GM21360 (cell line): ENCODE results near the gene SYT6.

Experiments
- ATAC-seq: cut with Tn5 transposase; IDR thresholded peaks from one replicate; pipeline ENCODE4 v1.9.1; 2021; ENCODE audit warnings: mild to moderate bottlenecking, moderate library complexity; ENCODE audit not compliant: unreplicated experiment

SYT6 gene

DNA sequence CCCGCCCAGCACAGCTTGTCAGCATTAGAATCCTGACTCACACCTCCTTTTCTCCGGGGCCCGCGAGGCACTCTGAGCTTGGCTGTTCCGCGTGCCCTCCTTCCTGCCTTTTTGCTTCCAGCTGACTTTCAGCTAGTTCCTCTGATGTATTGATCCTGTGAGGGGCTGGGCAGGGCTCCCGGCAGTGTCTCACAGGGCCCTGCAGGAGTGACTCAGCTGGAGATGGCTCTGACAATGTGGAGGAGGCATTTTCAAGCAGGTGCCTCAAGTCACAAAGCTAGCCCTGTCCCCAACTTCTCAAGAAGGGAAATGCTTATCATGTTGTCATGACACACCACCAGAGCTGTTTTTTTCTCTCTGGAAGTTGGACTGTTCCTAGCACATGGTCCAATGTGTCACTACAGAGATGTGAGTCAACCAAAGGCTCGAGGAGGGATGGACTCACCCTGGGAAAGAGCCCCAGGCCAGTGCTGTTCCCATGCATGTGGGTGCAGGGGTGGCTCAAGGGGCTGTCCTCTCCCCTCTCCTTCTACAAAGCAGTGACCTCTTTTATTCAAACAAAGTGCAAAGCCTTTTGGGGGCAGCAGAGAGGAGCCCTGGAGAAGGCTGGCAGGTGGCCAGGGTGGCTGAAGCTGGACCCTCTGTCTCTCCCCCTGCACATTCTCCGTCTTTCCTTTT, 30.6 kb downstream of the SYT6 start:
- ATAC-seq = no peak

DNA sequence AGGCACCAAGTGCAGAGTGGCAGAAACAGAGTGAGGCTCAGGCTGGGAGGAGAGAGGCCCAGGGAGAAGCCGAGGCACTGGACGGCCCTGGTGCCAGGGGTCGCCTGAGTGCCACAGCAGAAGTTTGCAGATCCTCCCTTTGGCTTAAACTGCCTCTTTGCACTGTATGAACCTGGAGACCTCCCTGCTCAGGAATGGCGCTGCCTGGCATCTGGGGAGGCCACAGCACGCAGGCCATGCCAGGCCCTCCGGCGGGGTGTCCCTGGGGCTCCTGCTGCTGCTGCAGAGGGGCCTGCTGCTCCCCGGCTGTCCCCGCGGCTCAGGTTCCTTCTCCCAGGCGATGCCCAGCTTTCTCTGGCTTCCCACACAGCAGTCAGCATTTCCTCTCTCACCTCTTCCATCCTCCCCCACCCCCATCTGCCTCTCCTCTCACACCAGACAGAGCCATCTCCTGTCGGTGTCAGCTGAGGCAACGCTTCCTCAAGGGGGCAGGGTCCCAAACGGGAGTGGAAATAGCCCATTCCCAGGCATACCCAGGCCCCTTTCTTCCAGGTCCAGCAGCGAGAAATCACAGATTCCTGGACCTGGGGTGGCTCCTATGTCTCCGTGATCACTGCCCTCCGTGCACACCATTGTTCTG, 35.2 kb downstream of the SYT6 start:
- no peak for ATAC-seq

- ATAC-seq = no peak
Observed at GRCh38 chr1:114117654-114118053, 36.0 kb downstream of the SYT6 start.

- no peak for ATAC-seq
Observed at GRCh38 chr1:114116086-114116485, 37.6 kb downstream of the SYT6 start.

- no peak for ATAC-seq
Observed at GRCh38 chr1:114114185-114115094, 39.2 kb downstream of the SYT6 start.

- no peak for ATAC-seq
Observed at GRCh38 chr1:114113411-114114184, 40.1 kb downstream of the SYT6 start.

DNA sequence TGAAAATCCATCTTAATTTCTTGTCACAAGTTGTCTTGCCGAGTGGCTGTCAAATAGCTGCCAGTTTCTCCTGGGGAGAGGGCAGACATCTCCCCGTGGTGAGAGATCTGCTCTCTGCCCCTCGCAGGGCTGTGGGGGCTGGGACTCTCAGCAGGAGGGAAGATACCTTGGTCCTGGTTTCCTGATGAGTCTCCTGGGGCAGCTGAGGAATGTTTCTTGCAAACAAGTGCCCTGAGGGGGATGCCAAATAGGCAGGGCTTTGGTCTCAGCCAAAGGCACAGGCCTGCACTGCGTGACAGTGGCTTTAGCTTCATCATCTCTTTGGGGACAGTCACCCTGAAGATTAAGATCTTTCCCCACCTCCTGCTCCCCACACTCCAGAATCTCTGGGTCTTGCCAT, 40.9 kb downstream of the SYT6 start:
- ATAC-seq = no peak

GRCh38 chr1:114111731-114112641, 41.7 kb downstream of the SYT6 start:
- no peak for ATAC-seq

GRCh38 chr1:114109981-114110380, 43.7 kb downstream of the SYT6 start:
- ATAC-seq = no peak

GRCh38 chr1:114108751-114109255, 44.9 kb downstream of the SYT6 start:
- ATAC-seq = peak; percentile 84

GRCh38 chr1:114107474-114108435, 45.9 kb downstream of the SYT6 start:
- no peak for ATAC-seq

DNA sequence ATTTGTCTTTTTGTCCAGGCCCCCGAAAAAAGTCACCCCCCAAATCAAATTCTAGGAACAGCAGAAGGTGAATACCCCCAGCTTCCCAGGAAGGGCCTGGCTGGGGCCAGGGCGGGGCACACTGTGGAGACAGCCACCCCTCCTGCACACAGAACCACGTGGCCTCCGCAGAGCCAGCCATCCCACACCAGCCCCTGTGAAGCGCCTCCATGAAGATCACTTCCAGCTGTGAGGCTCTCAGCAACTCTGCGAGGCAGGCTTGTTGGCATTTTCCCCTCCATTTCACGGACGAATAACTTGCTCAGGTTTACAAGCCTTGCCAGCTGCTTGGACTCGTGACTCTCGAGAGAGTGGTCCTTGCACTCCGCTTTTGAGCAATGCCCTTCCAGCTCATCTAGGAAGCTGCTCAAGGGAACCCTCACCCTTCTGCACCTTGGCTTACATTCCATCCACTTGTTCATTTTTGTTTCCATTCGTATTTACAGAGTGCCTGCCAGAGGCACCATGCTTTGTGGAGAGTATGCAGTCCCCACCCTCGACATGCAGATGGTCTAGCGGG, 48.2 kb downstream of the SYT6 start:
- ATAC-seq = no peak

- no peak for ATAC-seq
Observed at GRCh38 chr1:114104949-114105348, 48.7 kb downstream of the SYT6 start.

DNA sequence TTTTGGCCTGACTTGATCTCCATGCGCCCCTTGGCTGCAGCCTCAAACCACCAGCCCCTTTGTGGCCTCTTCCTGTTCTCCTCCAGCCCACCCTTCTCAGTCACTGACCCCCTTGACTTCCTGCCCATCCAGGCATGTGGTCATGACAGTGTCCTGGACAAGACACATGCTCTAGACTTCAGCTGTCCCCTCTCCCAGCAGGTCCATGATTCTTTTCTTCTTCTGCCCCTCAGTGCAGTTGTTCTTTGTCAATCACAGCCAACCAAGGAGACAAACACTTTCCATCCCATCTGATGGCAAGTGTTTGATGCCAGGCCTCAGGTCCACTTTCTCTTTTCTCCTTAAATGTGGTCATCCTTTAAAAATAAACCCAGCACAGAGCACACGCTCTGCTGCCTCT, 49.7 kb downstream of the SYT6 start:
- no peak for ATAC-seq

DNA sequence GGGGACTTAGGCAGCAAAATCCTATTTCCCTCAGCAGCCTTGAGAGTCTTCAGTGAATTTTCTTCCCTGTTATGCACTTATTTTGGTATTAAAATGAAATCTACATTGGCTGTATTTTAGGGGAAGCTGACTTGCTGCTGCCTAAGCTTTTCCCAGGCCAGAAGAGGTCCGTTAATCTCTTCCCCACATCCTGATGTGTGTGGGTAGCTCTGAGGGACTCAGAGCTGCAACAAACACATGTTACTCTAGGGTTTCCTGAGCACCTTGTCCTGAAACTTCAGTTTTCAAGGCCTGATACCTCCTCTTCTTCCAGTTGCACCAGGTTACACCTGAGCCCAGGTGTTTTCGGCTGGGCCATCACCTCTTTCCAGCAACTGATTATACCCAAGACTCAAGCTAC, 51.5 kb downstream of the SYT6 start:
- ATAC-seq = no peak

DNA sequence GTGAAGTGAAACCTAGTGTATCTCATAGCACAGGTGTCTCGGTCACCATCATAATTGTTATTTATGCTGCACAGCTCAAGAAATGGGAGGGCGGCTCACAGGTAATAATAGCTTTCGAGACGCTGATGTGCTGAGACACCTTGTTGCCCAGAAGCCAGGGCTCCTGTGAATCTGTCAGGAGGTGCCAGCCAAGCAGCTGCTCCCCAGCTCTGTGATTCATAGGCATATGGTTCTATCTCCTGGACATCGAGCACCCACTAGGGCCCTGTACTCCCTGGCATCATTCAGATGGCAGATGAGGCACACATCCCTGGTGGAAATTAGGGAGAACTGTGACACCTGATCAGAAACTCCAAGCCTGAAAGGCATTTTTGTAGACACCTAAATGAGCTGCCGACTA, 53.5 kb downstream of the SYT6 start:
- no peak for ATAC-seq

GRCh38 chr1:114099268-114099667, 54.4 kb downstream of the SYT6 start:
- no peak for ATAC-seq

GRCh38 chr1:114097109-114097508, 56.6 kb downstream of the SYT6 start:
- ATAC-seq = no peak
